Measurements from ENCODE around the gene CLSTN3. TPM values are rescaled to one million over a fixed set of nuclear protein-coding genes. Genes with fewer than 3 reads are reported as not detected.
"Not testable (repeated sequence)": the region's sequence is repeated elsewhere in the genome, so short reads cannot be mapped to it uniquely, and the experiment has no call there.

CLSTN3 gene
- total and polyA plus RNA-seq, 9 donors: 28.9 to 142 (median 59.2) TPM

- Histone ChIP-seq H3K4me1 (ENCODE audit: insufficient read depth) (no peaks in the 10 kb centered on the region), H3K4me3 (no peak overlapping the region), H3K36me3 (no peaks in the 10 kb centered on the region), H3K27me3 (no peaks in the 10 kb centered on the region), H3K27ac (no peak overlapping the region), H3K9me3 (no peaks in the 10 kb centered on the region)
- intact Hi-C loops (cut with DNase I): no loop called here
- WGBS, 3 donors: 50 to 62% (median 53%) methylated on average over 1 of the region's 1 CpG
- no peak for TF ChIP-seq CTCF (IDR thresholded peaks at IDR 0.05)
- TF ChIP-seq POLR2A (IDR thresholded peaks at IDR 0.05): no peak
- TF ChIP-seq EP300 (IDR thresholded peaks at IDR 0.05): no peak
- DNase-seq: no peak
Observed at GRCh38 chr12:7171854-7172253, 41.7 kb downstream of the CLSTN3 start.

GRCh38 chr12:7175493-7175892 lies 45.3 kb downstream of the CLSTN3 start:
- intact Hi-C loops (cut with DNase I): no loop called here
- TF ChIP-seq POLR2A (IDR thresholded peaks at IDR 0.05): no peak
- TF ChIP-seq EP300 (IDR thresholded peaks at IDR 0.05): no peak
- no peak for TF ChIP-seq CTCF (IDR thresholded peaks at IDR 0.05)
- Histone ChIP-seq H3K27ac (no peak overlapping the region), H3K27me3 (no peaks in the 10 kb centered on the region), H3K36me3 (no peaks in the 10 kb centered on the region), H3K9me3 (no peaks in the 10 kb centered on the region), H3K4me1 (ENCODE audit: insufficient read depth) (no peaks in the 10 kb centered on the region), H3K4me3 (no peak overlapping the region)
- DNase-seq: no peak

- intact Hi-C loops (cut with DNase I): no loop called here
- Histone ChIP-seq H3K36me3 (no peaks in the 10 kb centered on the region), H3K27me3 (no peaks in the 10 kb centered on the region), H3K4me3 (no peak overlapping the region), H3K27ac (no peak overlapping the region), H3K9me3 (no peaks in the 10 kb centered on the region), H3K4me1 (ENCODE audit: insufficient read depth) (no peaks in the 10 kb centered on the region)
- no peak for TF ChIP-seq POLR2A (IDR thresholded peaks at IDR 0.05)
- no peak for TF ChIP-seq EP300 (IDR thresholded peaks at IDR 0.05)
- TF ChIP-seq CTCF (IDR thresholded peaks at IDR 0.05): no peak
- no peak for DNase-seq
- WGBS, 3 donors: 62 to 76% (median 71%) methylated on average over 2 of the region's 2 CpGs
Observed at GRCh38 chr12:7176595-7176994, 46.4 kb downstream of the CLSTN3 start.

- H3K4me1 ChIP-seq (ENCODE audit: insufficient read depth): no peaks in the 10 kb centered on the region
- H3K27me3 ChIP-seq: no peaks in the 10 kb centered on the region
- no peaks in the 10 kb centered on the region for H3K9me3 ChIP-seq
- no peak overlapping the region for H3K4me3 ChIP-seq
- TF ChIP-seq EP300 (IDR thresholded peaks at IDR 0.05) (no peak), CTCF (IDR thresholded peaks at IDR 0.05) (no peak), POLR2A (IDR thresholded peaks at IDR 0.05) (no peak)
- no peak for DNase-seq
- H3K27ac ChIP-seq: no peak overlapping the region
- 82 to 93% (median 83%) methylated on average over 2 of the region's 2 CpGs for WGBS, 3 donors
- H3K36me3 ChIP-seq: no peaks in the 10 kb centered on the region
- intact Hi-C loops (cut with DNase I): no loop called here
Observed at GRCh38 chr12:7178481-7178880, 48.3 kb downstream of the CLSTN3 start.

GRCh38 chr12:7180685-7181084 lies 50.5 kb downstream of the CLSTN3 start:
- H3K4me1 ChIP-seq (ENCODE audit: insufficient read depth): no peaks in the 10 kb centered on the region
- no peaks in the 10 kb centered on the region for H3K9me3 ChIP-seq
- H3K27ac ChIP-seq: no peak overlapping the region
- H3K36me3 ChIP-seq: no peaks in the 10 kb centered on the region
- 69 to 74% (median 71%) methylated on average over 1 of the region's 1 CpG for WGBS, 3 donors
- no peak for DNase-seq
- H3K4me3 ChIP-seq: no peak overlapping the region
- no peak for TF ChIP-seq POLR2A (IDR thresholded peaks at IDR 0.05)
- TF ChIP-seq EP300 (IDR thresholded peaks at IDR 0.05): no peak
- TF ChIP-seq CTCF (IDR thresholded peaks at IDR 0.05): no peak
- H3K27me3 ChIP-seq: no peaks in the 10 kb centered on the region
- intact Hi-C loops (cut with DNase I): no loop called here

GRCh38 chr12:7186058-7186457 lies 55.9 kb downstream of the CLSTN3 start:
- H3K4me3 ChIP-seq; H3K36me3 ChIP-seq; H3K9me3 ChIP-seq; DNase-seq; H3K27me3 ChIP-seq; H3K4me1 ChIP-seq (ENCODE audit: insufficient read depth); intact Hi-C loops (cut with DNase I); H3K27ac ChIP-seq: not testable (repeated sequence)
- 45 to 50% (median 45%) methylated on average over 2 of the region's 2 CpGs for WGBS, 3 donors

Data from ovary (tissue), 9 donors.